Hematopoietic multipotent progenitor cell treated with erythropoietin and hydrocortisone succinate and interleukin-3 and kit ligand, for 4 days (in vitro differentiated cells): ENCODE data around the gene STAM.
A peak's percentile ranks its signal among the peaks of the same experiment; 100 is the strongest.

Experiments used
- DNase-seq: peaks from one replicate; pipeline ENCODE4 v3.0.0-alpha.2; 2015

Gene STAM

DNA sequence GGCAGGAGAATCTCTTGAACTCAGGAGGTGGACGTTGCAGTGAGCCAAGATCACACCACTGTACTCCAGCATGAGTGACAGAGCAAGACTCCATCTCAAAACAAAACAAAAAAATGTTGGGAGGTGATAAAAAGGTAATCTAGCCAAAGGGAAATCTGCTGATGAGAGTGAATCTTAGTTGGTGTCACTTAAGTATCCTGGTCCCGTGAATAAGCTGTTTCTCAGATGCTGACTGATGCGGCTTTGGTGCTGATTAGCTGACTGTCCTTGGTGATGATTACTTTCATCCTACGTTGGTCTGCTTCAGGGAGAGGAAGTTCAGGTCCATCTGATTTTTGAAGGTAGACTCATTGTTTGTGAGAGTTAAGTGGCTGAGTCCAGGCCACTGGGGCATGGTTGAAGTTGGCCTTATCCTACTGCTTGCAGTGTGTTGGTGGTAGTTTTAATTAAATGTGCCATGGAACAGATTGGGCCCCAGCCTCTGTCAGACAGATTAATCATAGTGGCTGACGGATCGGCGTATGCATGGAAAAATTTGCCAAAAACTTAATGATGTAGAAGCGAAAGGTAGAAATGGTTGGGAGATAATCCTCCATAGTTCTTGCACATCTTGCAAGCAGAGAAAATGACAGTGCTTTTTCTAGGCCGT is 90.6 kb downstream of the STAM start:
- peak; percentile 36 for DNase-seq

DNA sequence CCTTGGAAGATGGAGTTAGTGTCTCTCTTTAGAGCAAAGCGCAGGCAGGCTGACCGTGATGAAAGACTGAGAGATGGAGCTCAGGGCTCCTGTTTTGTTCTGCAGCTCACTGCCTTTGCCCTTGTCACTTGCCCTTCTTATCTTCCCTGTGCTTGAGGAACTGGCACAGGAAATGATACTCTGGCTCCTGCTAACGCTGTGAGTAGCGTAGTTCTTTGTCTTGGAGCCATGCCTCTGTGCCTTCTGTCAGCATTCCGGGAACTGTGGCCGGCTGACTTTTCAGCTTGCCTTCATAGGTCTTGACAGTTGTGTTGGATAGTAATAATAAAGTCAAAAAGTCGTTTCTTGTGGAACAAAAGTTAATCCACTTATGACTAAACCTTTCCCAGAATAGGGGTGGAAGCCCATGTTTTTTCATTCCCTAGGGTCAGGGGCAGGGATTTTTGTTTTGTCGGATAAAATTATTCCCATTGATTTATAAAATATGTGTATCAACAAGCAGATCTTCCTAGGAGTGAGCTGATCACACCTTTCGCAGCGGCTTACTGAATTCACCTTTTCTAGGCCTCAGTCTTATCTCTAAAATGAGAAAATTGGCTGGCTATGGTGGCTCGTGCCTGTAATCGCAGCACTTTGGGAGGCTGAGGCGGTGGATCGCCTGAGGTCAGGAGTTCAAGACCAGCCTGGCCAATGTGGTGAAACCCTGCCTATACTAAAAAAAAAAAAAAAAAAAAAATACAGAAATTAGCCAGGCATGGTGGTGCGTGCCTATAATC is 91.4 kb downstream of the STAM start:
- DNase-seq, result peak; percentile 81

DNA sequence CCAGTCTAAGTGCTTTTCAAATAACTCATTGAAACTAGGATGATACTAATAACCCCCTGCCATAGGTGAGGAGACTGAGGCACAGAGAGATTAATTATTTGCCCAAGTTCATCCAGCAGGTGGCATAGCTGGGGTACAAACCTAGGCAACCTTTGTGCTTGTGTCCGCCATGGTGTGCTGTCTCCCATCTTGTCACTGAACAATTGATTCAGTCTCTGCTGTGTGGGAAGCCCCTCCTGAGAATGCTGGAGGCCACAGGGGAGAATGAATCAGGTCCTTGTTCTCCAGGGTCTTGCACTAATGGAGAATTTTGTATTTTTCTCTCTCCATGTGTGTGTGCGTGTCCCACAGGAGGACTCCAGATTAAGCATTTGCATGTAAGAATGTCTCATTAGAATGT is 92.3 kb downstream of the STAM start:
- DNase-seq, result no peak

DNA sequence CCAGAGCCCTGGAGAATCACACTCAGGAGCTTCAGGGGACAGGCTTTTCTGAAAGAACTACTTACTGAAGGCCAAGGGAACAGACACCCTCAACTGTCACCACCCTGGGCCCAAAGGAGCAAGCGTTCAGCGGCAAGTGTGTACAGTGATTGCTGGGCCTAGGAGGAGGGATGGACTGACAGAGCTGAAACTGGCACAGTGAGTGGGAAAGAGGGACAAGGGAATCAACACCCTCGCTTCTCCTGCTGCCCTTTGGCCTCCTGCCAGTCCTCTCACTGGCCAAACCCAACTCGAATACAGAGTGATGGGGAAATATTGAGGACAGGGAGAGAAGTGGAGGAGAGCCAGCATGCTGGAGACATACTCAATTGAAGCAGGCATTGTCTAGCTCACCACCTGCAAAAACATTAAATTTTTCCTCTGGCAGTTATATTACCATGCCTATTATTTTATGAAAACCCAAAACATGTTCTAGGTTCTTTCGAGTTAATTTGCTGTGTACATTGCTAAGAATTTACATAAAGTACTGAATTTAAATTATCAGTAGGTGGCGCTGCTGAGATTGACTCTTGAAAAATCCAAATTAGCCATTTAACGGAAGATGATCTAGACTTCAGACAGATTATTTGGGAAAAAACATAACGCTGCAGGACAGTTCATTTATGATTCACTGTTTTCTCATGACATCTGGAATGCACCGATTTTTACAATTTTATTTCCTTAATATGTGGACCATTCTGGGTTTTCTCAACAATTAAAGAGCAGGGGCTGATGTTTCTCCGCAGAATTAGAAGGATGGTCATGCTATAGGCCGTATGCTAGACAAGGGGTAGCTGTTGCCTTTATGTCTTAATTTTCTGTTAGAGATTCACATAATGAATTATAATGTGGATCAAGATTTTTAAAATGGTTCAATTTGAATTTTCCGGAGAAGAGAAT is 93.3 kb downstream of the STAM start:
- peak; percentile 79 for DNase-seq

DNA sequence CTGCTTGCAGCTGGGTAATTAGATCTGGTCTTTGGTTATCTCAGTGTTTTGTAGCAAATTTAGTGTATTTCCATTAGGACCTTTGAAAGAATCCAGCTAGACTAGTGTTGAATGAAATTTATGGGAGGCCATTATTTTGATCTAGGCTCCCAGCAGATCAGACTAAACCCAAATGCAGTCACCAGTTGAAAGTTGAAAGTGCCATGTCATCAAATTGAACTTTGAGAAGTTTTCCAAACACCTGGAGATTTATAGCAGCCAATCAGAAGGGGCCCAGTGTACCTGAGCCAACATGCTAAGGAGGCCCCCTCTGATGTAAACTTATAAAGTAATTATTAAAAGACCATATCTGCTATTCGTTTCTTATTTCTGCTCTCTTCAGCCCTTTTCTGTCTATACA is 96.7 kb downstream of the STAM start:
- DNase-seq, result no peak

DNA sequence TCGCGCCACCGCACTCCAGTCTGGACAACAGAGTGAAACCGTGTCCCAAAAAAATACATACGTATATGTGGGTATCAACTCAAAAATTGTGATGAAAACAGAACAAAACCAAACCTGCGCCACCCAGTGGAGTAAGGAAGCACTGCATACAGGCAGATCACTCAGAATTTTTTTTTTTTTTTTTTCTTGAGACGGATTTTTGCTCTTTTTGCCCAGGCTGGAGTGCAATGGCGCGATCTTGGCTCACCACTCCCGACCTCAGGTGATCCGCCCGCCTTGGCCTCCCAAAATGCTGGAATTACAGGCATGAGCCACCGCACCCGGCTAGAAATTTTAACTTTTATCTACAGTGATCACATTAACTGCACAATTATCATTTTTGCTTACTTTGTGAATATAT is 99.0 kb downstream of the STAM start:
- DNase-seq, result peak; percentile 88

DNA sequence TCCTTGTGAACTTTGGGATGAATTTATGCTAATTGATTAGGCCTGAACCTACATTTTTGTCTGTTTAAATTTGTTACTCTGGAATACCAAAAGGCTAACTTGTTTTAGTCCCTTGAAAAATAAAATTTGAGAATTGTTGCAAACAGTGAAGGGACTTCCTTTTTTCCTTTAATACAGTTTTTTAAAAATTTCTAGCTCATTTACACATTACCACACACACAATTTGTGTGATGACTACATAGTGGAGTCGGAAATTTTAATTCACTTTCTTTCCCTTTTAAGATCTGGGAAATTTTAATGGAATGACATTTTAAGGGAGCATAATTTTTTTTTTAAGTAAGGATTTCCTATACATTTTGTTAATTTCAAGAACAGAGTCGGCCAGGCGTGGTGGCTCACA is 99.5 kb downstream of the STAM start:
- no peak for DNase-seq

DNA sequence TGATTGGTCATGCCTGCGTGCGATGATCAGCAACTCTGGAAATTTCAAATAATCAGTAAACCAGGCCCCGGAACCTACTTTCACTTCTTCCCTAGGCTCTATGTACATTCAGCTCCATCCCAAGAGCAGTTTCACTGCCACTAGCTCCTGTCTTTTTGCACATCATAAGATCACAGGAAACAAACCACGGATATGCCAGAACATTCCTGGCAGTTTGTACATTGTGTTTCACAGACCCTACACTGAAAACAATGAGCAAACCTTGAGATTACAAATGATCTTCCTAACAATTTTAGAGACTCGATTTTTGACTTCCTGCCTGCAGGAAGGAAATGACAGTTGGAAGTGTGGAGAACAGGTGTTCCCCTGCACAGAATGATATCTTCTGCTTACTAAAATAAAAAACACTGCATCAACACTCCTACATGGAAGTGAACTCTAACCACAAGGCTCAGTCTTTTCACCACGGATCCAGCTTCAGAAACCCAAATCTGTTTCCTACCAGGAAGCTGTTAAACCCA is 100.5 kb downstream of the STAM start:
- peak; percentile 59 for DNase-seq

DNA sequence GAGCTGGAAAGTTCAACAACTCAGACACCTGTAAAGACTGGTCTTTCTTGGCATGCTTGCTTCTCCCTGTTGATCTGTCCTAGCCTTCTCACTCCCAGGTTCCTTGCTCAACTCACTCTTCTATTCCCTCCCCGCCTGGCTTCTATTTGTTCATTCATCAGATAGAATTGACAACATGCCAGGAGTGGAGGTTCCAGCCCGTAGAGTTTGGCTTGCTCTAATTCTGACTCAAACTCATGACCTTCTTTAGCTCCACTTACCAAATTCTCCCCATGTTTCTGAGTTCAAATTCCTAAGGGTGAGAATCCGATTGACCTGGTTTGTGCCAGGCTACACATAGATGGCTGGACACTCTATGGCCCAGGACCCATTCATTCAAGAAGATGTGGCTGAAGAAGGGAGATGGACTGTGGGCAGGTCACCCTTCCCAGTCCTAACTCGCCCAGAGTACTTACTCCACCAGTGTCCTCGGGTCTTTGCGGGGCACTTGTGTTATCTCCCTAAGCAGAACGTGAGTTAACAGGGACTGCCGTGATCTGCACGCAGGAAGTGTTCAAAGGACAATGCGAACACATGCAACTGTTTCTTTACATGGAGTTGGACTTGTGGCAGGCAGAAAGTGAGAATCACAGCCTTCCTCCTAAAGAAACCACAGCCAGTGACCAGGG is 104.1 kb downstream of the STAM start:
- DNase-seq, result no peak

DNA sequence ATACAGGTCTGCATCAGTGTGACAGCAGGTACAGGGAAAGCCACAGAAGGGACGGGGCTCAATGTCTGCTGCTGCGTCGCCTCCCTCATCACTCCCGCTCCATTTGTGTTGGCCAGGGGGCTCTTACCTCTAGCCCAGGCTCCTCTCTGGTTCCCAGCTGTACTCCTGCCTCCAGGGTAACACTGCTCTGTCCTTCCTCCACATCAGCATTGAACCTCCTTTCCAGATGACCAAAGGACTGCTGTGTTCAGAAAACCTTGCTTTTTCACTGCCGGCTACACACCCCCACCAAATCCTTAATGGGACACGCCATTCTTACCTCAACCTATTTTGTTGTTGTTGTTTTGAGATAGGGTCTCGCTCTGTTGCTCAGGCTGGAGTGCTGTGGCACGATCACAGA is 105.9 kb downstream of the STAM start:
- DNase-seq, result no peak

DNA sequence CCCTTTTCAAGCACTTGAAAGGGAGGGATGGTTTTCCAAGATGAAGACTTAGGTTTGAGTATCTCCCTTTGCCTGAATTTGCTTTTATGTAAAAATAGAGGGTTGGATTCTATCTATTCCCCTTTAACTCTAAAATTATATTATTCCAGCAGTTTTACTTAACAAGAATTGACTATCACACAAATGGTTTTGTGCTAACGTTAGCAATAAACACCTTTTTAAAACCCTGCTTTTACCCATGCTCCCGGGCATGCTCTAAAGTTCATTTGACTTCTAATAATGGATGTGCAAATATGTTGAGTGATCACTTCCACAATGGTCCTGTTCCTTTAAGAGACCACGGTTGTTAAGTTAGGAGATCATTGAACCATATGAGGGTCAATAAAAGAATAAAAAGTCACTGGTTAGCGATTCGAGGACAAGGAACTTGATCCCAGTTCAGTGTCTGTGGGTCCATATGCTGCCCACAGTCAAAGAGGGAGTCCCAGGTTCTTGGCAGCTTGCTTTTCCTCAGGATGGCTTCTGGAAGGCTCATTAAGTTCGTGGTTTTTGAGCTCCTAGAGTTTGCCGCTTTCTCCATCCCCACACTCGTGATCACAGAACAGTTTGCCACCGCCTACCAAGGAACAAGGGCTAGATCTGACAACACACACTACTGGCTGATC is 108.0 kb downstream of the STAM start, which contains the start of gene TMEM236:
TSS of gene TMEM236 (plus strand) at position 421 of the 665 bp plus-strand sequence. CDS start at position 516, 95 bp downstream.
- DNase-seq, result no peak

DNA sequence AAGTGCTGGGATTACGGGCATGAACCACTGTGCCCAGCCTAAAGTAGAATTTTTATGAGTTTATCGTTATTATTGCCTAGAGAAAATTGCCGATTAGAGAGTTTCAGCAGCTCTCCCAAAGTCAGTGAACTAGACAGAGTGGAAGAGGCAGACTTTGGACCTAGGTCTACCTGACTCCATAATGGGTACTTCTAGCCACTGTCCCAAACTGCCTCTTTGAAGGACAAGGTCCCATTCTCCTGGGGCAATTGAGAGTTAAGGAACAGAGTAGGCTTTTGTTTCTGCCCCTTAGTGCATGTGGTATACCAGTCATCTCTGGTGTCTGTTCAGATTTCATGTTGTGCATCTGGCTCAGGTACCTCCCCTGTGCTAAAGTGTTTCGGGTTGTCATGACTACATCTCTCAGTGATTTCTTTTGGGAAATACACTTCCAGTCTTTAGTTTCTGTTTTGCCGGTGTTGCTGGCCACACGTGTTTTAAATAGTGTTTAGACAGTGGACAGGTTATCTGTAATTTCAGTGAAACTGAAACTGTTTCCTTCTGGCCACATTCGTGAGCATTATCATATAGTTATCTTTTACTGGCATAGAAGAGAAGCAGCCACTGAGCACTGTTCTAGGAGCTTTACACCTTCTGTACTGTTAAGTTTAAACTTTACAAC is 112.7 kb downstream of the STAM start:
- DNase-seq, result peak; percentile 29

DNA sequence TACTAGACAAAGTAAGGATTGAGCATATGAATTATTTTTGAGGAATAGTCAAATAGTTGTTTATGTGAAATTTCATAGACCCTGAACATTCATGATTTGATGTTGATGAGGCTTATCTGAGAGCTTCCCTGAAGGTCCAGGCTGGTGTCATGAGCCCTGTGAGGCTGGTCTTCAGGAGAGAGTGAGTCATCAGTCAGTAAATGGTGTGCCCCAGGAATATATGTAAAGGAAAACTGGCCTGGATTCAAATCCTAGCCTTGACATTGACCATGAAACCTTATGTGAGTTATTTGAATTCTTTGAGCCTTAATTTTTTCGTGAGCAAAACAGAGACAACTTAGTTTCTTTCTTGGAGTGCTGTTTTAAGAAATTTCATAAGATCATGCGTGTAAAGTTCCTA is 114.2 kb downstream of the STAM start:
- no peak for DNase-seq

DNA sequence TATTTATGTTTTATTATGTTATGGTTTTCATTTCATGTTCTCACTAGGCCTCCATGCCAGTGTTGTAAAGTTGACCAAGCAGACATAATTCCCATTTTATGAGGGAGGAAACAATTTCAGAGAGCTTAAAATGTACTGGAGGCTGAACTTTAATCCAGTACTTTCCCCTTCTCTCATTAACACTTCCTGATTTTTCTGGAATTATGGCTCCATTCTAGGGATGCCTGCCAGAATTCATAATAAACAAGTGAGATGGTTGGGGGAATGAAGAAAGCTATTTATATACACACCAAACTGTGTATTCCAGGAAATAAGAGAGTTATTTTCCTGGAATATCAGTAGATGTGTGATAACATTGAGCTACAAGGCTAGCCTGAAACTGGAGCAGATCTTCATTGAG is 114.9 kb downstream of the STAM start:
- no peak for DNase-seq

DNA sequence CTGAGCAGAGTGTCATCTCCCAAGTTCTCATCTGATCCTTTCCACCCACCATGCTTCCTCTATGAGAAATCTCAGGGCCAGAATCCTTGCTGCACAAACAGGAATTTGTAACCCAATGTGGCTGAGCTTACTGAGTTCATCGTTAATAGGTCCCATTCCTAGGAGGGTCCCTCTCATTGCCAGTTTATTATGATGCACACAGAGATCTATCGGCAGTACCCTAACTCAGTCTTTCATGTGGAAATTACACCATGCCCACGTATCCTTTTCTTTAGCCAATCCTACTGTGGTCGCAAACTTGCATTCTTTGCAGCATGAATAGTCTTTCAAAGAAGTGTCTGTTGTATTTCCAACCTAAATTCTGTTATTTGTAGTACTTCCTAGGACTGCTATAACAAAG is 120.2 kb downstream of the STAM start:
- no peak for DNase-seq

DNA sequence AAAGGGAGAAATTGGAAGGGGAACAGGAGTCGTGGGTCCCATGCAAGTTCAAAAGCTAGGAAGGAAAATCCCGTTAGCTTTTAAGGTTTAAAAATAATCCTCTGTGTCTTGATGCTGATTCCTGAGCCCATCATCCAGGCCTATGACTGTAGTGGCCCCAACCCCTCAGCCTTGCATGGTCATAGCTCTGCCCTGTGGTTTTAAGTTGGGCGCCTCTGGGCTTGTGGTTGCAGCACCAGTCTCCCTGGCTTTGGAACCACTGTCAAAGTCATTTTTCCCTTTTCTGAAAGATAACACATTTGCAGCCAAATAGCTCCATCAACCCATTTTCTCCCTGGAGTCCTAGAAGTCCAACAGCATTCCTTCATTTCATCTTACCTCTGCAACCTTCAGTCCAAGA is 121.7 kb downstream of the STAM start:
- peak; percentile 49 for DNase-seq
